Peyer's patch (tissue), 4 donors: ENCODE measurements around the gene KMT2B.

Experiments
- POLR2A ChIP-seq, 2 donors: fragments of 450-650 bp; IDR thresholded peaks; one replicate each; pipeline ENCODE4 v1.5.1; 2017; ENCODE audit warnings: antibody characterized with exemption in 2 of 2, mild to moderate bottlenecking in 2 of 2, moderate library complexity in 2 of 2
- TF ChIP-seq, protein P1 (sequence below), 6 experiments: fragments of 450-650 bp in 4 of 6; fragments of 200-600 bp in 2 of 6; sonication (generic) in 1 of 6; IDR thresholded peaks; one replicate each; pipeline ENCODE4 v1.5.1; 2017 to 2019; ENCODE audit warnings: antibody characterized with exemption in 6 of 6, mild to moderate bottlenecking in 3 of 6, moderate library complexity in 1 of 6

- TF ChIP-seq POLR2A (IDR thresholded peaks at IDR 0.05) = no peak
- TF ChIP-seq, protein P1, sequence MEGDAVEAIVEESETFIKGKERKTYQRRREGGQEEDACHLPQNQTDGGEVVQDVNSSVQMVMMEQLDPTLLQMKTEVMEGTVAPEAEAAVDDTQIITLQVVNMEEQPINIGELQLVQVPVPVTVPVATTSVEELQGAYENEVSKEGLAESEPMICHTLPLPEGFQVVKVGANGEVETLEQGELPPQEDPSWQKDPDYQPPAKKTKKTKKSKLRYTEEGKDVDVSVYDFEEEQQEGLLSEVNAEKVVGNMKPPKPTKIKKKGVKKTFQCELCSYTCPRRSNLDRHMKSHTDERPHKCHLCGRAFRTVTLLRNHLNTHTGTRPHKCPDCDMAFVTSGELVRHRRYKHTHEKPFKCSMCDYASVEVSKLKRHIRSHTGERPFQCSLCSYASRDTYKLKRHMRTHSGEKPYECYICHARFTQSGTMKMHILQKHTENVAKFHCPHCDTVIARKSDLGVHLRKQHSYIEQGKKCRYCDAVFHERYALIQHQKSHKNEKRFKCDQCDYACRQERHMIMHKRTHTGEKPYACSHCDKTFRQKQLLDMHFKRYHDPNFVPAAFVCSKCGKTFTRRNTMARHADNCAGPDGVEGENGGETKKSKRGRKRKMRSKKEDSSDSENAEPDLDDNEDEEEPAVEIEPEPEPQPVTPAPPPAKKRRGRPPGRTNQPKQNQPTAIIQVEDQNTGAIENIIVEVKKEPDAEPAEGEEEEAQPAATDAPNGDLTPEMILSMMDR (IDR thresholded peaks at IDR 0.05) = no peak
These were observed 15.7 kb downstream of the KMT2B start for GRCh38 chr19:35733180-35734125.
